K562 (cell line): Measurements from ENCODE around the gene TEP1. TPM values are rescaled to one million over a fixed set of nuclear protein-coding genes. Genes with fewer than 3 reads are reported as not detected.
A peak's percentile ranks its signal among the peaks of the same experiment; 100 is the strongest.

Source experiments
- BDP1 ChIP-seq: IDR thresholded peaks from 3 replicates; pipeline ENCODE4 v1.6.1; 2011; ENCODE audit not compliant: insufficient read length, insufficient read depth
- C11orf30 ChIP-seq: fragments of 450-650 bp; IDR thresholded peaks from 2 replicates; pipeline ENCODE4 v1.6.1; 2016; ENCODE audit warnings: low read depth, mild to moderate bottlenecking
- CREBBP ChIP-seq: IDR thresholded peaks from one replicate; pipeline ENCODE4 v1.6.1; 2012; ENCODE audit warnings: low read depth, mild to moderate bottlenecking, control low read depth, inconsistent platforms, low read length
- FOXK1 ChIP-seq: sonication (generic); formaldehyde crosslinking; IDR thresholded peaks from 2 replicates; pipeline ENCODE4 v1.8.0; 2022; ENCODE audit warnings: missing genetic modification reagents, mild to moderate bottlenecking, borderline replicate concordance
- GABPA ChIP-seq: fragments of 200-800 bp; sonication (Bioruptor generic); conservative IDR thresholded peaks from 2 replicates; pipeline ENCODE4 v1.6.1; 2016; ENCODE audit warnings: low read depth, missing genetic modification characterization, missing compliant biosample characterization
- GATAD2A ChIP-seq: fragments of 450-650 bp; IDR thresholded peaks from 2 replicates; pipeline ENCODE4 v1.6.1; 2017
- KDM1A ChIP-seq, 2 experiments: fragments of 450-650 bp; IDR thresholded peaks; 2 replicates each; pipeline ENCODE4 v1.6.1; 2016; ENCODE audit warnings: mild to moderate bottlenecking in 2 of 2
- L3MBTL2 ChIP-seq: fragments of 450-650 bp; IDR thresholded peaks from 2 replicates; pipeline ENCODE4 v1.6.1; 2016; ENCODE audit warnings: mild to moderate bottlenecking, moderate library complexity
- NCOA1 ChIP-seq: fragments of 450-650 bp; IDR thresholded peaks from 2 replicates; pipeline ENCODE4 v1.6.1; 2016; ENCODE audit warnings: low read depth
- NUFIP1 ChIP-seq: fragments of 450-650 bp; IDR thresholded peaks from 2 replicates; pipeline ENCODE4 v1.6.1; 2018; ENCODE audit not compliant: partially characterized antibody
- PHB ChIP-seq: fragments of 250-450 bp; sonication (Bioruptor Pico); IDR thresholded peaks from 2 replicates; pipeline ENCODE4 v1.5.0; 2021
- RBM34 ChIP-seq: fragments of 200-400 bp; formaldehyde crosslinking; IDR thresholded peaks from 2 replicates; pipeline ENCODE4 v1.6.1; 2018; ENCODE audit warnings: low read length, borderline replicate concordance; ENCODE audit not compliant: insufficient read depth
- SMARCB1 ChIP-seq: IDR thresholded peaks from 2 replicates; pipeline ENCODE4 v1.6.1; 2011; ENCODE audit warnings: improper control_type of control experiment, low read depth; ENCODE audit not compliant: insufficient read length
- ZC3H4 ChIP-seq: sonication (generic); formaldehyde crosslinking; IDR thresholded peaks from 2 replicates; pipeline ENCODE4 v1.9.0; 2021; ENCODE audit warnings: missing genetic modification reagents, borderline replicate concordance
- ZEB2 ChIP-seq: fragments of 450-650 bp; IDR thresholded peaks from 2 replicates; pipeline ENCODE4 v1.6.1; 2016
- ZFP30 ChIP-seq: fragments of 250-450 bp; sonication (Bioruptor Pico); IDR thresholded peaks from 2 replicates; pipeline ENCODE4 v1.8.0; 2022; ENCODE audit warnings: moderate library complexity, mild to moderate bottlenecking, inconsistent platforms, borderline replicate concordance
- ZKSCAN1 ChIP-seq: fragments of 150-350 bp; IDR thresholded peaks from 2 replicates; pipeline ENCODE4 v1.6.1; 2016; ENCODE audit warnings: low read depth, low read length
- ZNF174 ChIP-seq: fragments of 250-450 bp; sonication (Bioruptor Pico); IDR thresholded peaks from 2 replicates; pipeline ENCODE4 v1.4.0; 2020; ENCODE audit warnings: mild to moderate bottlenecking
- ZNF184 ChIP-seq: sonication (generic); formaldehyde crosslinking; IDR thresholded peaks from 2 replicates; pipeline ENCODE4 v1.5.0; 2020; ENCODE audit warnings: missing genetic modification reagents
- ZNF316 ChIP-seq: fragments of 450-650 bp; IDR thresholded peaks from 2 replicates; pipeline ENCODE4 v1.6.1; 2016
- polyA plus RNA-seq, 8 experiments: library from polyadenylated mRNA; depleted of rRNA in 4 of 8; stranded (reverse) in 5 of 8; unstranded in 3 of 8; fragments of >200 nt; fragmentation: Nextera tagmentation in 2 of 8; fragmentation: Illumina TruSeq in 1 of 8; extraction: Ambion mirVana in 2 of 8; extraction: Trizol in 1 of 8; gene quantifications; 2 replicates each; pipeline versions ENCODE4 v1.2.1 to v1.2.3, GENCODE V29; 2011 to 2014; ENCODE audit warnings: inconsistent platforms in 1 of 8, missing spikeins in 1 of 8
- total RNA-seq, 7 experiments: library from RNA; depleted of rRNA in 6 of 7; stranded (reverse); fragments of >200 nt in 6 of 7; fragmentation: Illumina TruSeq in 2 of 7; extraction: Trizol in 2 of 7; gene quantifications; 2 replicates each; pipeline versions ENCODE4 v1.2.1 to v1.2.3, GENCODE V29; 2011 to 2021; ENCODE audit warnings: low replicate concordance in 1 of 7
- TF ChIP-seq, protein P1 (sequence below): fragments of 450-650 bp; formaldehyde crosslinking; IDR thresholded peaks from 2 replicates; pipeline ENCODE4 v1.4.0; 2020; ENCODE audit warnings: mild to moderate bottlenecking, moderate library complexity
- TF ChIP-seq, protein P2 (sequence below): fragments of 250-450 bp; sonication (Bioruptor Pico); IDR thresholded peaks from 2 replicates; pipeline ENCODE4 v1.9.0; 2021; ENCODE audit warnings: mild to moderate bottlenecking, inconsistent platforms
- TF ChIP-seq, protein P3 (sequence below): fragments of 450-650 bp; IDR thresholded peaks from 2 replicates; pipeline ENCODE4 v1.6.1; 2018; ENCODE audit not compliant: partially characterized antibody

Gene TEP1
- total and polyA plus RNA-seq, 9 of the 15 experiments (the other 6 are each of a cell fraction or from before 2014, with no cell fraction given) = 1.0 to 12.2 (median 7.1) TPM

DNA sequence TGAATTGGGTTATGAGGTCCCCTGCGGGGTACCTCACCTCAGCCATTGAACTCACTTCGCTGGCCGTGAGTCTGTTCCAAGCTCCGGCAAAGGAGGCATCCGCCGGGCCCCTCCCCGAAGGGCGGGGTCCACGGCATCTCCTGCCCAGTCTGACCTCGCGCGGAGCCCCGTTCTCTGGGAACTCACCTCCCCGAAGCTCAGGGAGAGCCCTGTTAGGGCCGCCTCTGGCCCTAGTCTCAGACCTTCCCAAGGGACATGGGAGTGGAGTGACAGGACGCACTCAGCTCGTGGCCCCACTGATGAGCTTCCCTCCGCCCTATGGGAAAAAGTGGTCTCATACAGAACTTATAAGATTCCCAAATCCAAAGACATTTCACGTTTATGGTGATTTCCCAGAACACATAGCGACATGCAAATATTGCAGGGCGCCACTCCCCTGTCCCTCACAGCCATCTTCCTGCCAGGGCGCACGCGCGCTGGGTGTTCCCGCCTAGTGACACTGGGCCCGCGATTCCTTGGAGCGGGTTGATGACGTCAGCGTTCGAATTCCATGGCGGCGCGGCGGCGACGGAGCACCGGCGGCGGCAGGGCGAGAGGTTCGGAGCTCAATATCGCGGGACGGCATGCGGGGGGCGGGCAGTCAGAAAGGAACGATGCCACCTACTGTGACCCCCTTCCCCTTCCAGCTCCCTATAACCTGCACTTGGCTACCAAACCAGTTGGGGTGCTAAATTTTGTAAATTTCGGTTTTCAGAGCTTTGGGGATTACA lies 70.0 kb downstream of the TEP1 start, which contains the start of gene PARP2 (continued):
- TF ChIP-seq, protein P1, sequence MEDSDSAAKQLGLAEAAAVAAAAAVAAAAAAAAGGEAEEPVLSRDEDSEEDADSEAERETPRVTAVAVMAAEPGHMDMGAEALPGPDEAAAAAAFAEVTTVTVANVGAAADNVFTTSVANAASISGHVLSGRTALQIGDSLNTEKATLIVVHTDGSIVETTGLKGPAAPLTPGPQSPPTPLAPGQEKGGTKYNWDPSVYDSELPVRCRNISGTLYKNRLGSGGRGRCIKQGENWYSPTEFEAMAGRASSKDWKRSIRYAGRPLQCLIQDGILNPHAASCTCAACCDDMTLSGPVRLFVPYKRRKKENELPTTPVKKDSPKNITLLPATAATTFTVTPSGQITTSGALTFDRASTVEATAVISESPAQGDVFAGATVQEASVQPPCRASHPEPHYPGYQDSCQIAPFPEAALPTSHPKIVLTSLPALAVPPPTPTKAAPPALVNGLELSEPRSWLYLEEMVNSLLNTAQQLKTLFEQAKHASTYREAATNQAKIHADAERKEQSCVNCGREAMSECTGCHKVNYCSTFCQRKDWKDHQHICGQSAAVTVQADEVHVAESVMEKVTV (CRISPR knock-in tag) = no peak
- TF ChIP-seq RBM34 (no peak), ZNF316 (peak; percentile 65), FOXK1 (CRISPR knock-in tag) (no peak), ZFP30 (no peak), ZKSCAN1 (0 out of 2 replicates have a peak, but pooled peaks have one; percentile 13), ZEB2 (no peak), CREBBP (no peak), NCOA1 (no peak), PHB (CRISPR knock-in tag) (no peak), L3MBTL2 (peak; percentile 51), KDM1A (IDR thresholded peaks at IDR 0.05) (no peak), NUFIP1 (no peak), GABPA (tag) (no peak), GATAD2A (no peak), SMARCB1 (no peak), BDP1 (peak; percentile 41), ZNF184 (CRISPR knock-in tag) (no peak), C11orf30 (peak; percentile 86), ZC3H4 (CRISPR knock-in tag) (no peak), ZNF174 (CRISPR knock-in tag) (no peak)
- TF ChIP-seq, protein P2, sequence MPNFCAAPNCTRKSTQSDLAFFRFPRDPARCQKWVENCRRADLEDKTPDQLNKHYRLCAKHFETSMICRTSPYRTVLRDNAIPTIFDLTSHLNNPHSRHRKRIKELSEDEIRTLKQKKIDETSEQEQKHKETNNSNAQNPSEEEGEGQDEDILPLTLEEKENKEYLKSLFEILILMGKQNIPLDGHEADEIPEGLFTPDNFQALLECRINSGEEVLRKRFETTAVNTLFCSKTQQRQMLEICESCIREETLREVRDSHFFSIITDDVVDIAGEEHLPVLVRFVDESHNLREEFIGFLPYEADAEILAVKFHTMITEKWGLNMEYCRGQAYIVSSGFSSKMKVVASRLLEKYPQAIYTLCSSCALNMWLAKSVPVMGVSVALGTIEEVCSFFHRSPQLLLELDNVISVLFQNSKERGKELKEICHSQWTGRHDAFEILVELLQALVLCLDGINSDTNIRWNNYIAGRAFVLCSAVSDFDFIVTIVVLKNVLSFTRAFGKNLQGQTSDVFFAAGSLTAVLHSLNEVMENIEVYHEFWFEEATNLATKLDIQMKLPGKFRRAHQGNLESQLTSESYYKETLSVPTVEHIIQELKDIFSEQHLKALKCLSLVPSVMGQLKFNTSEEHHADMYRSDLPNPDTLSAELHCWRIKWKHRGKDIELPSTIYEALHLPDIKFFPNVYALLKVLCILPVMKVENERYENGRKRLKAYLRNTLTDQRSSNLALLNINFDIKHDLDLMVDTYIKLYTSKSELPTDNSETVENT = peak; percentile 35; the same call in 1 of the 2 replicates
- TF ChIP-seq, protein P3, sequence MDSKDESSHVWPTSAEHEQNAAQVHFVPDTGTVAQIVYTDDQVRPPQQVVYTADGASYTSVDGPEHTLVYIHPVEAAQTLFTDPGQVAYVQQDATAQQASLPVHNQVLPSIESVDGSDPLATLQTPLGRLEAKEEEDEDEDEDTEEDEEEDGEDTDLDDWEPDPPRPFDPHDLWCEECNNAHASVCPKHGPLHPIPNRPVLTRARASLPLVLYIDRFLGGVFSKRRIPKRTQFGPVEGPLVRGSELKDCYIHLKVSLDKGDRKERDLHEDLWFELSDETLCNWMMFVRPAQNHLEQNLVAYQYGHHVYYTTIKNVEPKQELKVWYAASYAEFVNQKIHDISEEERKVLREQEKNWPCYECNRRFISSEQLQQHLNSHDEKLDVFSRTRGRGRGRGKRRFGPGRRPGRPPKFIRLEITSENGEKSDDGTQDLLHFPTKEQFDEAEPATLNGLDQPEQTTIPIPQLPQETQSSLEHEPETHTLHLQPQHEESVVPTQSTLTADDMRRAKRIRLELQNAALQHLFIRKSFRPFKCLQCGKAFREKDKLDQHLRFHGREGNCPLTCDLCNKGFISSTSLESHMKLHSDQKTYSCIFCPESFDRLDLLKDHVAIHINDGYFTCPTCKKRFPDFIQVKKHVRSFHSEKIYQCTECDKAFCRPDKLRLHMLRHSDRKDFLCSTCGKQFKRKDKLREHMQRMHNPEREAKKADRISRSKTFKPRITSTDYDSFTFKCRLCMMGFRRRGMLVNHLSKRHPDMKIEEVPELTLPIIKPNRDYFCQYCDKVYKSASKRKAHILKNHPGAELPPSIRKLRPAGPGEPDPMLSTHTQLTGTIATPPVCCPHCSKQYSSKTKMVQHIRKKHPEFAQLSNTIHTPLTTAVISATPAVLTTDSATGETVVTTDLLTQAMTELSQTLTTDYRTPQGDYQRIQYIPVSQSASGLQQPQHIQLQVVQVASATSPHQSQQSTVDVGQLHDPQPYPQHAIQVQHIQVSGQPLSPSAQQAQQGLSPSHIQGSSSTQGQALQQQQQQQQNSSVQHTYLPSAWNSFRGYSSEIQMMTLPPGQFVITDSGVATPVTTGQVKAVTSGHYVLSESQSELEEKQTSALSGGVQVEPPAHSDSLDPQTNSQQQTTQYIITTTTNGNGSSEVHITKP = peak; percentile 28
